HepG2 (cell line): ENCODE data around the gene RELL2. TPM values are rescaled to one million over a fixed set of nuclear protein-coding genes. Genes with fewer than 3 reads are reported as not detected.

ENCODE experiments used
- polyA plus RNA-seq, 8 experiments: library from polyadenylated mRNA; depleted of rRNA in 3 of 8; stranded (reverse) in 7 of 8; unstranded in 1 of 8; fragments of >200 nt; fragmentation: Illumina TruSeq in 4 of 8; extraction: Trizol in 4 of 8; gene quantifications; 2 replicates each; pipeline versions ENCODE4 v1.2.1 to v1.2.3, GENCODE V29; 2011 to 2016; ENCODE audit warnings: low read depth in 4 of 8, missing spikeins in 1 of 8, mixed read lengths in 1 of 8; ENCODE audit not compliant: insufficient read depth in 1 of 8
- small RNA-seq, 3 experiments: library from RNA; depleted of rRNA; stranded (forward); fragments of <200 nt; gene quantifications; one replicate each; pipeline ENCODE3, GENCODE V24; 2012; ENCODE audit warnings: low read depth in 2 of 3, low replicate concordance in 1 of 3; ENCODE audit not compliant: insufficient read length in 3 of 3, insufficient read depth in 2 of 3
- total RNA-seq, 5 experiments: library from RNA; depleted of rRNA; stranded (reverse); fragments of >200 nt; fragmentation: Illumina TruSeq; extraction: Trizol; gene quantifications; 2 replicates each; pipeline ENCODE4 v1.2.3, GENCODE V29; 2016; ENCODE audit warnings: low read depth in 1 of 5

Gene RELL2
- total and polyA plus RNA-seq, 2 of the 13 experiments (the other 11 are each of a cell fraction or from before 2014, with no cell fraction given), result 6.4 to 8.3 TPM

Small RNAs within 50 kb of the gene (small RNA-seq; reads per million reads assigned to genes)
- gene RPS27AP10, result 0 reads per million in 3 experiments

Other genes with a start within 250 kb of the RELL2 start
- gene PCDHGB4, start 249.3 kb upstream of the RELL2 start, total RNA-seq (2016; rRNA removed; fragmentation: Illumina TruSeq; extraction: Trizol), result 1.7 and 3.3 TPM in 2 replicates
- 1.7 and 2.1 TPM in 2 replicates for gene PCDHGB4, start 249.3 kb upstream of the RELL2 start, polyA plus RNA-seq (2011; rRNA removed)
- gene PCDHGA8, start 244.4 kb upstream of the RELL2 start, total RNA-seq (2016; rRNA removed; fragmentation: Illumina TruSeq; extraction: Trizol), result 0.08 and 0.29 TPM in 2 replicates
- gene PCDHGA8, start 244.4 kb upstream of the RELL2 start, polyA plus RNA-seq (2011; rRNA removed), result 0.04 and 0.05 TPM in 2 replicates
- 0.44 TPM in 1 of 2 replicates, not detected in the other for gene PCDHGB5, start 239.1 kb upstream of the RELL2 start, total RNA-seq (2016; rRNA removed; fragmentation: Illumina TruSeq; extraction: Trizol)
- gene PCDHGB5, start 239.1 kb upstream of the RELL2 start, polyA plus RNA-seq (2011; rRNA removed), result 0.08 and 0.13 TPM in 2 replicates
- 0.38 TPM in 1 of 2 replicates, not detected in the other for gene PCDHGA9, start 234.2 kb upstream of the RELL2 start, total RNA-seq (2016; rRNA removed; fragmentation: Illumina TruSeq; extraction: Trizol)
- 0.04 and 0.09 TPM in 2 replicates for gene PCDHGA9, start 234.2 kb upstream of the RELL2 start, polyA plus RNA-seq (2011; rRNA removed)
- 0.20 TPM in 1 of 2 replicates, not detected in the other for gene PCDHGB6, start 229.0 kb upstream of the RELL2 start, total RNA-seq (2016; rRNA removed; fragmentation: Illumina TruSeq; extraction: Trizol)
- gene PCDHGB6, start 229.0 kb upstream of the RELL2 start, polyA plus RNA-seq (2011; rRNA removed), result 0.01 and 0.12 TPM in 2 replicates
- gene PCDHGA10, start 224.0 kb upstream of the RELL2 start, total RNA-seq (2016; rRNA removed; fragmentation: Illumina TruSeq; extraction: Trizol), result 0.06 and 0.18 TPM in 2 replicates
- gene PCDHGA10, start 224.0 kb upstream of the RELL2 start, polyA plus RNA-seq (2011; rRNA removed), result 0.04 TPM in 2 replicates
- gene PCDHGB7, start 219.3 kb upstream of the RELL2 start, total RNA-seq (2016; rRNA removed; fragmentation: Illumina TruSeq; extraction: Trizol), result 0.07 and 0.18 TPM in 2 replicates
- gene PCDHGB7, start 219.3 kb upstream of the RELL2 start, polyA plus RNA-seq (2011; rRNA removed), result 0.08 and 0.10 TPM in 2 replicates
- gene PCDHGA11, start 215.9 kb upstream of the RELL2 start, total RNA-seq (2016; rRNA removed; fragmentation: Illumina TruSeq; extraction: Trizol), result 0.24 TPM in 1 of 2 replicates, not detected in the other
- gene PCDHGA11, start 215.9 kb upstream of the RELL2 start, polyA plus RNA-seq (2011; rRNA removed), result 0.04 and 0.05 TPM in 2 replicates
- 0.13 TPM in 1 of 2 replicates, not detected in the other for gene PCDHGA12, start 206.5 kb upstream of the RELL2 start, total RNA-seq (2016; rRNA removed; fragmentation: Illumina TruSeq; extraction: Trizol)
- gene PCDHGA12, start 206.5 kb upstream of the RELL2 start, polyA plus RNA-seq (2011; rRNA removed), result 0.03 and 0.07 TPM in 2 replicates
- gene PCDHGC3, start 161.0 kb upstream of the RELL2 start, total RNA-seq (2016; rRNA removed; fragmentation: Illumina TruSeq; extraction: Trizol), result 0.20 and 0.21 TPM in 2 replicates
- 0.20 and 0.30 TPM in 2 replicates for gene PCDHGC3, start 161.0 kb upstream of the RELL2 start, polyA plus RNA-seq (2011; rRNA removed)
- 0.07 TPM in 1 of 2 replicates, not detected in the other for gene PCDHGC4, start 152.0 kb upstream of the RELL2 start, total RNA-seq (2016; rRNA removed; fragmentation: Illumina TruSeq; extraction: Trizol)
- gene PCDHGC4, start 152.0 kb upstream of the RELL2 start, polyA plus RNA-seq (2011; rRNA removed), result 0.10 TPM in 1 of 2 replicates, not detected in the other
- gene PCDHGC5, start 147.9 kb upstream of the RELL2 start, total RNA-seq (2016; rRNA removed; fragmentation: Illumina TruSeq; extraction: Trizol), result not detected in 2 replicates
- 0.03 TPM in 1 of 2 replicates, not detected in the other for gene PCDHGC5, start 147.9 kb upstream of the RELL2 start, polyA plus RNA-seq (2011; rRNA removed)
- gene DIAPH1, start 18.0 kb upstream of the RELL2 start, total RNA-seq (2016; rRNA removed; fragmentation: Illumina TruSeq; extraction: Trizol), result 28.5 and 33.9 TPM in 2 replicates
- gene DIAPH1, start 18.0 kb upstream of the RELL2 start, polyA plus RNA-seq (2011; rRNA removed), result 25.1 and 33.2 TPM in 2 replicates
- 83.9 and 84.0 TPM in 2 replicates for gene HDAC3, start 148 bp upstream of the RELL2 start, total RNA-seq (2016; rRNA removed; fragmentation: Illumina TruSeq; extraction: Trizol)
- 90.0 and 94.1 TPM in 2 replicates for gene HDAC3, start 148 bp upstream of the RELL2 start, polyA plus RNA-seq (2011; rRNA removed)
- gene FCHSD1, start 14.4 kb downstream of the RELL2 start, total RNA-seq (2016; rRNA removed; fragmentation: Illumina TruSeq; extraction: Trizol), result 3.6 and 5.5 TPM in 2 replicates
- gene FCHSD1, start 14.4 kb downstream of the RELL2 start, polyA plus RNA-seq (2011; rRNA removed), result 15.4 and 20.7 TPM in 2 replicates
- 0.07 TPM in 1 of 2 replicates, not detected in the other for gene ARAP3, start 45.2 kb downstream of the RELL2 start, total RNA-seq (2016; rRNA removed; fragmentation: Illumina TruSeq; extraction: Trizol)
- gene ARAP3, start 45.2 kb downstream of the RELL2 start, polyA plus RNA-seq (2011; rRNA removed), result 0.20 and 0.25 TPM in 2 replicates
- gene PCDH1, start 241.4 kb downstream of the RELL2 start, total RNA-seq (2016; rRNA removed; fragmentation: Illumina TruSeq; extraction: Trizol), result 0.11 and 0.13 TPM in 2 replicates
- 0.83 and 1.3 TPM in 2 replicates for gene PCDH1, start 241.4 kb downstream of the RELL2 start, polyA plus RNA-seq (2011; rRNA removed)